ENCODE data around the gene CCDC127.
A peak's percentile ranks its signal among the peaks of the same experiment; 100 is the strongest.

Gene CCDC127

DNA sequence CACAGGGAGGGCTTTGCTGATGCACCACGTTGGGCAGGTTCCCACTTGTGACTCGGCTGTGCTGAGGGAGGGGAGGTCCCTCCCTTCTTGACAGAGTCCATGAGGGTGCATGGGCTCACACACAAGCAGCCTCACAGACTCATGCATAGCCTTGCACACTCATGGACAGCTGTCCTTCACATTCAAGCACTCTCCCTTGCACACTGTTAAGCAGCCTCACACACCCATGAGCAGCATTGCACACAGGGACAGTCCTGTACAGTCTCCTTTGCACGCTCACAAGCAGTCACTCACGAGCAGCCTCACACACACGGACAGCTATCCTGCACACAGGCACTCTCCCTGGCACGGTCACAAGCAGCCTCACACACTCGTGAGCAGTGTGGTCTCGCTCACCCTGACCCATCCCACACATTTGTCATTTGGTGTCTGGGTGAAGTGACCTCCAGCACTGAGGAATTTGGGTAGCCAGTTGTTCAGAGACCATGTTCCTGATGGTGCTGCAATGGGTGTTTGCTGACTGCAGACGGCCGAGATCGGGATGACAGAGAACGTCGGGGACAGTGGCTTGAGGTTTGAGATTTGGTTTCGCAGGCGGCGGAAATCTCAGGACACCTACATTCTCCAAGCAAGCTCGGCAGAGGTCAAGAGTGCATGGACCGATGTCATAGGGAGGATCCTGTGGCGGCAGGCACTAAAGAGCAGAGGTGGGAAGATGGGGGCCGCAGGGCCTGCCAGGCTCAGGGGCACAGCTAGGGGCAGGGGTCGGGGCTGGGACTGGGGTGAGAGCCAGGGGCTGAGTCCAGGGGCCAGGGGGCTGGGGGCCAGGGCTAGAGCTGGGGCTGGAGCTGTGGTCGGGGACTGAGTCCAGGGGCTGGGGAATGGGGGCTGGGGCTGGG lies 44.3 kb downstream of the CCDC127 start:
- Histone ChIP-seq H3K36me3 (no peaks in the 10 kb centered on the region), H3K27me3 (ENCODE audit: insufficient read depth, low read depth, severe bottlenecking) (no peaks in the 10 kb centered on the region), H3K27ac (no peak overlapping the region), H3K4me3 (ENCODE audit: low read depth, low read length) (no peak overlapping the region), H3K9me3 (ENCODE audit: severe bottlenecking) (no peaks in the 10 kb centered on the region)
- peak; percentile 4 for DNase-seq
- no peak for TF ChIP-seq CTCF (IDR thresholded peaks at IDR 0.05; ENCODE audit: low read depth, low read length)

DNA sequence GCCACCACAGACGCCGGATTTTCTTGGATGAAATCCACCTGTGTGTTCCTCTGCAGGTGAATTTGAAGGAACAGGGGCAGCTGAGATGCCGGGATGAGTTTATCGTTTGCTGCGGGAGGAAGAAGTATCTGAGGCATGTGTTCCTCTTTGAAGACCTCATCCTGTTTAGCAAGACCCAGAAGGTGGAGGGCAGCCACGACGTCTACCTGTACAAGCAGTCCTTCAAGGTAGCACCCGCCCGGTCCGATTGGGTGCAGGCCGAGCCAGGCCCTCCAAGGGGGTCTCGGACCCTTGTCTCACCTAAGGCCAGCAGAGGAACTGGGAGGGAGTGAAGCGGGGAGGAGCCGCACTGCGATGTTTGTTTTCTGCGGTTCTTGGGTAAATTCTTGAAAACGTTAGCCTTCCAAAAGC lies 45.1 kb downstream of the CCDC127 start:
- peak; percentile 6 for DNase-seq
- H3K27ac ChIP-seq = no peak overlapping the region
- no peaks in the 10 kb centered on the region for H3K36me3 ChIP-seq
- H3K4me3 ChIP-seq (ENCODE audit: low read depth, low read length) = no peak overlapping the region
- no peak for TF ChIP-seq CTCF (IDR thresholded peaks at IDR 0.05; ENCODE audit: low read depth, low read length)
- H3K27me3 ChIP-seq (ENCODE audit: insufficient read depth, low read depth, severe bottlenecking) = no peaks in the 10 kb centered on the region
- H3K9me3 ChIP-seq (ENCODE audit: severe bottlenecking) = no peaks in the 10 kb centered on the region

DNA sequence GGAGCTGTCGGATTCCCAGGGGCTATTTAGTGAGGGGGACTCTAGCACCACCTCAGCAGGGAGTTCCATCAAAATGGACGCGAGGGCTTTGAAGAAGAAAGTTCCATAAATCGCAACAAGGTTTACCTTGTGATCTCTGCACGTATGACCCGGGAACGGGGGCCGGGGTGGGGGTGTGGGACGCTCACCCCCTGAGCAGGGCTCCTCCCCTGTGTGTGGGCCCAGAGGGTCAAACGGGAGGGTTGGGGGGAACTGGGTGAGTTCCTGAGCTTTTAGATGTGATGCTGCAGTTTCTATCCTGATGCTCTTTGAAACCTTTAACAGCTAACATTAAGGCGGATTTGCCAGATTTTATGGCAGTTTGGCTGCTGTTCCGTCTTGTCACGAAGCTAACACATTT lies 45.5 kb downstream of the CCDC127 start:
- no peak overlapping the region for H3K4me3 ChIP-seq (ENCODE audit: low read depth, low read length)
- DNase-seq = peak; percentile 4
- H3K36me3 ChIP-seq = no peaks in the 10 kb centered on the region
- H3K27ac ChIP-seq = no peak overlapping the region
- H3K27me3 ChIP-seq (ENCODE audit: insufficient read depth, low read depth, severe bottlenecking) = no peaks in the 10 kb centered on the region
- TF ChIP-seq CTCF (IDR thresholded peaks at IDR 0.05; ENCODE audit: low read depth, low read length) = no peak
- H3K9me3 ChIP-seq (ENCODE audit: severe bottlenecking) = no peaks in the 10 kb centered on the region

GRCh38 chr5:171801-172331 lies 46.1 kb downstream of the CCDC127 start:
- H3K9me3 ChIP-seq (ENCODE audit: severe bottlenecking) = no peaks in the 10 kb centered on the region
- no peak overlapping the region for H3K27ac ChIP-seq
- H3K4me3 ChIP-seq (ENCODE audit: low read depth, low read length) = no peak overlapping the region
- no peak for TF ChIP-seq CTCF (IDR thresholded peaks at IDR 0.05; ENCODE audit: low read depth, low read length)
- H3K27me3 ChIP-seq (ENCODE audit: insufficient read depth, low read depth, severe bottlenecking) = no peaks in the 10 kb centered on the region
- no peaks in the 10 kb centered on the region for H3K36me3 ChIP-seq
- peak; percentile 7 for DNase-seq

DNA sequence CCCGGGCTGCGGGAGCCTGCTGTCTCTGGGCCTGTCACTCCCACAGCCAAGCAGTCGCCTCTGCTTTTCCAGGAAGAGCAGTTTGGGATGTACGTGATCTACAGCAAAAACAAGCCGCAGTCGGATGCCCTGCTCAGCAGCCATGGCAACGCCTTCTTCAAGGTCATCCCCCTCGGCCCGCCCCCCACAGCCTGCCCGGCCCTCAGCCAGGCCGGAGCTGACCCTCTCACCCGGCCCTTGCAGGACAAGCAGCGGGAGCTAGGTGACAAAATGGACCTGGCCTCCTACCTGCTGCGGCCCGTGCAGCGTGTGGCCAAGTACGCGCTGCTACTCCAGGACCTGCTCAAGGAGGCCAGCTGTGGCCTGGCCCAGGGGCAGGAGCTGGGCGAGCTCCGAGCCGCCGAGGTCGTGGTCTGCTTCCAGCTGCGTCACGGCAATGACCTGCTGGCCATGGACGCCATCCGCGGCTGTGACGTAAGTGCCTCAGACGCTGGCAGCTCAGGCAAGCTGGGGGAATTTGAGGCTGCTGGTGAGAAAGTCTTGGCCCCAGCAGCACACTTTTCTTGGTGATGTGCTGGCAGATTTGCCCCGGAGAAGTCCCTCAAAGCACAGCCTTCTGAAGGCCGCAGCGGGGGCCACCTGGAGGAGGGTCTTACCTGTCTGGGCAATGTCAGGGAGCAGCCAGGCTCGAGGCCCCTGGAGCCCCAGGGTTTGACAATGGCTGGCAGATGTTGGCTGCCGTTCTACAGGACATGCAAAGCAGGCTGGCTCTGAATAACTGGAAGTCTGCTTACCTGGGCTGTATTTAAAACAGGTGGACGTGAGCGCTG lies 46.8 kb downstream of the CCDC127 start:
- Histone ChIP-seq H3K4me3 (ENCODE audit: low read depth, low read length) (no peak overlapping the region), H3K36me3 (no peaks in the 10 kb centered on the region), H3K27me3 (ENCODE audit: insufficient read depth, low read depth, severe bottlenecking) (no peaks in the 10 kb centered on the region), H3K27ac (no peak overlapping the region), H3K9me3 (ENCODE audit: severe bottlenecking) (no peaks in the 10 kb centered on the region)
- peak; percentile 7 for DNase-seq
- TF ChIP-seq CTCF (IDR thresholded peaks at IDR 0.05; ENCODE audit: low read depth, low read length) = no peak
